Uterus (tissue), 2 donors: ENCODE measurements around the gene FBXO47.

Experiments used
- POLR2A ChIP-seq, 2 donors: fragments of 450-650 bp; IDR thresholded peaks; one replicate each; pipeline ENCODE4 v1.6.1; 2016; ENCODE audit warnings: antibody characterized with exemption in 2 of 2, mild to moderate bottlenecking in 1 of 2, moderate library complexity in 1 of 2
- TF ChIP-seq, protein P1 (sequence below), 4 experiments: fragments of 200-600 bp in 2 of 4; fragments of 450-650 bp in 2 of 4; sonication (generic) in 2 of 4; IDR thresholded peaks; one replicate each; pipeline ENCODE4 v1.5.1; 2016 to 2019; ENCODE audit warnings: antibody characterized with exemption in 4 of 4, mild to moderate bottlenecking in 2 of 4, moderate library complexity in 1 of 4

DNA sequence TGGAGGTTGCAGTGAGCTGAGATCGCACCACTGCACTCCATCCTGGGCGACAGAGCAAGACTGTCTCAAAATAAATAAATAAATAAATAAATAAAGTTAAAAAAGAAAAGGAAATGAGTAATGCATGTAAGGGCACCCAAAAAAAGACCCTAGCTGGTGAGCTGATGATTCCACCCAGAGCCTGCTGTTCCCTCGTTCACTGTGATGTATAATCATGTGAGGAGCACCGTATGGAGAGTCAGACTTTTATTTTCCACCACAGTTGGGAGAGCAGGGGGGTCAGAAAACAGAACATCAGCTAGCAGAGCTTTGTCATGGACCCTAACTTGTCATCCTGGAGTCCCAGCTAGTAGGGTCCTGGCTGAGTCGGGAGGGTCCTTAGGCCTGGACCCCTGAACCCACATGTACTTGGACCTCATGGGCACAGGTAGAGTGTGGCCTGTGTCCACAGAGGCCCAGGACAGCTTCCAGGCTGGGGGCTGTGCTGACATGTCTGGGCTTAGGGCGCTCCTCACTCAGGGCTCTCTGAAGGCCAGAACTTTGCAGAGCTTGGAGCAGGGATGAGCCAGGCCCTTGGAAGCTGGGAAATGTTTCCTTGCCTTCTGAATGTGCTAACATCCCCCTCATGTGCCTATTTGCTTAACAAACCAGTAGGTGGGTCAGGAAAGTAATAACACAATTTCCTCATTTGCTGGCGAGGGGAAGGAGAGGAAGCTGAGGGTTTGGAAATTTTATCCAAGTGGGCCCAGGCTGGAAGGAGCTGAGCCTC lies 60.6 kb downstream of the FBXO47 start:
- TF ChIP-seq, protein P1, sequence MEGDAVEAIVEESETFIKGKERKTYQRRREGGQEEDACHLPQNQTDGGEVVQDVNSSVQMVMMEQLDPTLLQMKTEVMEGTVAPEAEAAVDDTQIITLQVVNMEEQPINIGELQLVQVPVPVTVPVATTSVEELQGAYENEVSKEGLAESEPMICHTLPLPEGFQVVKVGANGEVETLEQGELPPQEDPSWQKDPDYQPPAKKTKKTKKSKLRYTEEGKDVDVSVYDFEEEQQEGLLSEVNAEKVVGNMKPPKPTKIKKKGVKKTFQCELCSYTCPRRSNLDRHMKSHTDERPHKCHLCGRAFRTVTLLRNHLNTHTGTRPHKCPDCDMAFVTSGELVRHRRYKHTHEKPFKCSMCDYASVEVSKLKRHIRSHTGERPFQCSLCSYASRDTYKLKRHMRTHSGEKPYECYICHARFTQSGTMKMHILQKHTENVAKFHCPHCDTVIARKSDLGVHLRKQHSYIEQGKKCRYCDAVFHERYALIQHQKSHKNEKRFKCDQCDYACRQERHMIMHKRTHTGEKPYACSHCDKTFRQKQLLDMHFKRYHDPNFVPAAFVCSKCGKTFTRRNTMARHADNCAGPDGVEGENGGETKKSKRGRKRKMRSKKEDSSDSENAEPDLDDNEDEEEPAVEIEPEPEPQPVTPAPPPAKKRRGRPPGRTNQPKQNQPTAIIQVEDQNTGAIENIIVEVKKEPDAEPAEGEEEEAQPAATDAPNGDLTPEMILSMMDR (IDR thresholded peaks at IDR 0.05): no peak
- no peak for TF ChIP-seq POLR2A (IDR thresholded peaks at IDR 0.05)
